SK-N-SH treated with all-trans-retinoic acid at 6 μM for 48 hours (cell line): Measurements from ENCODE around the gene ITPR3.
A peak's percentile ranks its signal among the peaks of the same experiment; 100 is the strongest.

Experiments used
- ATAC-seq: fragments of 200-7000 bp; cut with Tn5 transposase; 3 replicates; pipeline ENCODE4 v1.9.1; 2020; ENCODE audit warnings: mild to moderate bottlenecking, moderate library complexity
- BACH2 ChIP-seq: fragments of 250-450 bp; sonication (Bioruptor Pico); IDR thresholded peaks from 2 replicates; pipeline ENCODE4 v1.9.0; 2021; ENCODE audit warnings: mild to moderate bottlenecking, borderline replicate concordance
- CREB5 ChIP-seq: fragments of 250-450 bp; sonication (Bioruptor Pico); IDR thresholded peaks from 2 replicates; pipeline ENCODE4 v1.5.1; 2020; ENCODE audit warnings: low read depth, mild to moderate bottlenecking, moderate library complexity
- CSRNP3 ChIP-seq: fragments of 250-450 bp; sonication (Bioruptor Pico); IDR thresholded peaks from 2 replicates; pipeline ENCODE4 v1.5.1; 2021; ENCODE audit warnings: mild to moderate bottlenecking, moderate library complexity
- ESRRG ChIP-seq: fragments of 250-450 bp; sonication (Bioruptor Pico); IDR thresholded peaks from 2 replicates; pipeline ENCODE4 v1.6.1; 2021; ENCODE audit warnings: mild to moderate bottlenecking
- ISL1 ChIP-seq: fragments of 250-450 bp; sonication (Bioruptor Pico); IDR thresholded peaks from 2 replicates; pipeline ENCODE4 v2.1.2; 2022; ENCODE audit warnings: mild to moderate bottlenecking, moderate library complexity
- OSR1 ChIP-seq: fragments of 250-450 bp; sonication (Bioruptor Pico); IDR thresholded peaks from 2 replicates; pipeline ENCODE4 v1.8.0; 2022; ENCODE audit warnings: moderate library complexity, mild to moderate bottlenecking, inconsistent platforms
- POU6F1 ChIP-seq: fragments of 250-450 bp; sonication (Bioruptor Pico); IDR thresholded peaks from 2 replicates; pipeline ENCODE4 v1.8.0; 2021; ENCODE audit warnings: low read depth, mild to moderate bottlenecking, moderate library complexity, borderline replicate concordance
- PPARA ChIP-seq: fragments of 250-450 bp; sonication (Bioruptor Pico); IDR thresholded peaks from 2 replicates; pipeline ENCODE4 v1.5.0; 2020; ENCODE audit warnings: mild to moderate bottlenecking, borderline replicate concordance
- RARB ChIP-seq: fragments of 250-450 bp; sonication (Bioruptor Pico); IDR thresholded peaks from 2 replicates; pipeline ENCODE4 v1.8.0; 2021; ENCODE audit warnings: mild to moderate bottlenecking, moderate library complexity
- SNAI2 ChIP-seq: fragments of 250-450 bp; sonication (Bioruptor Pico); IDR thresholded peaks from 2 replicates; pipeline ENCODE4 v1.5.0; 2020; ENCODE audit warnings: mild to moderate bottlenecking, moderate library complexity
- TCF4 ChIP-seq: fragments of 250-450 bp; sonication (Bioruptor Pico); IDR thresholded peaks from 2 replicates; pipeline ENCODE4 v1.8.0; 2021; ENCODE audit warnings: mild to moderate bottlenecking, moderate library complexity, borderline replicate concordance
- TOX ChIP-seq: fragments of 250-450 bp; sonication (Bioruptor Pico); IDR thresholded peaks from 2 replicates; pipeline ENCODE4 v1.8.0; 2021; ENCODE audit warnings: mild to moderate bottlenecking, moderate library complexity, borderline replicate concordance
- TSHZ2 ChIP-seq: fragments of 250-450 bp; sonication (Bioruptor Pico); IDR thresholded peaks from 2 replicates; pipeline ENCODE4 v1.5.0; 2020; ENCODE audit warnings: mild to moderate bottlenecking, moderate library complexity
- ZC3H10 ChIP-seq: fragments of 250-450 bp; sonication (Bioruptor Pico); IDR thresholded peaks from 2 replicates; pipeline ENCODE4 v1.5.1; 2021; ENCODE audit warnings: mild to moderate bottlenecking, moderate library complexity
- ZFP3 ChIP-seq: fragments of 250-450 bp; sonication (Bioruptor Pico); IDR thresholded peaks from 2 replicates; pipeline ENCODE4 v1.5.0; 2020; ENCODE audit warnings: mild to moderate bottlenecking, moderate library complexity
- ZFP30 ChIP-seq: fragments of 450-650 bp; formaldehyde crosslinking; IDR thresholded peaks from 2 replicates; pipeline ENCODE4 v1.5.0; 2022; ENCODE audit warnings: mild to moderate bottlenecking, moderate library complexity
- ZNF70 ChIP-seq: fragments of 450-650 bp; formaldehyde crosslinking; IDR thresholded peaks from 2 replicates; pipeline ENCODE4 v1.5.0; 2020; ENCODE audit warnings: mild to moderate bottlenecking, moderate library complexity
- ZNF8 ChIP-seq: fragments of 450-650 bp; formaldehyde crosslinking; IDR thresholded peaks from 2 replicates; pipeline ENCODE4 v1.5.0; 2020; ENCODE audit warnings: mild to moderate bottlenecking, moderate library complexity

The ITPR3 gene

GRCh38 chr6:33619166-33619840 is 1.8 kb upstream of the ITPR3 start:
- TF ChIP-seq RARB (CRISPR knock-in tag), result no peak
- TF ChIP-seq, all 23 proteins: peak for 0

GRCh38 chr6:33620158-33620855 is 815 bp upstream of the ITPR3 start:
- TF ChIP-seq OSR1 (CRISPR knock-in tag) (no peak), SNAI2 (no peak), RARB (CRISPR knock-in tag) (no peak), BACH2 (no peak), TCF4 (CRISPR knock-in tag) (no peak), ZNF70 (CRISPR knock-in tag) (no peak), ISL1 (CRISPR knock-in tag) (no peak), ZC3H10 (no peak), CSRNP3 (CRISPR knock-in tag) (no peak)
- ATAC-seq, result peak; percentile 72

More at GRCh38 chr6:33619166-33619840, 1.8 kb upstream of the ITPR3 start:
- no peak for ATAC-seq

- ATAC-seq, result no peak
- no peak for TF ChIP-seq ZFP30
- TF ChIP-seq PPARA (CRISPR knock-in tag), result no peak
- TF ChIP-seq ZFP3 (CRISPR knock-in tag), result no peak
- TF ChIP-seq TOX (CRISPR knock-in tag), result no peak
- TF ChIP-seq OSR1 (CRISPR knock-in tag), result no peak
- no peak for TF ChIP-seq ZNF70 (CRISPR knock-in tag)
- TF ChIP-seq TSHZ2 (CRISPR knock-in tag), result no peak
- TF ChIP-seq ZC3H10, result no peak
- no peak for TF ChIP-seq ESRRG (CRISPR knock-in tag)
- TF ChIP-seq SNAI2, result no peak
- TF ChIP-seq ZNF8 (CRISPR knock-in tag), result no peak
- TF ChIP-seq ISL1 (CRISPR knock-in tag), result no peak
- TF ChIP-seq CSRNP3 (CRISPR knock-in tag), result no peak
- no peak for TF ChIP-seq CREB5 (CRISPR knock-in tag)
- TF ChIP-seq RARB (CRISPR knock-in tag), result no peak
- no peak for TF ChIP-seq TCF4 (CRISPR knock-in tag)
Observed at GRCh38 chr6:33621711-33622388, 728 bp downstream of the ITPR3 start.

GRCh38 chr6:33622456-33623431 is 1.6 kb downstream of the ITPR3 start:
- no peak for ATAC-seq
- TF ChIP-seq PPARA (CRISPR knock-in tag) (no peak), ISL1 (CRISPR knock-in tag) (no peak), ZC3H10 (no peak), POU6F1 (CRISPR knock-in tag) (no peak), ZFP3 (CRISPR knock-in tag) (no peak), ESRRG (CRISPR knock-in tag) (no peak), BACH2 (no peak), ZNF70 (CRISPR knock-in tag) (no peak), TSHZ2 (CRISPR knock-in tag) (no peak), ZFP30 (no peak)
